ENCODE data around the gene EIF4EBP3. TPM values are rescaled to one million over a fixed set of nuclear protein-coding genes. Genes with fewer than 3 reads are reported as not detected.

EIF4EBP3 gene
- total and polyA plus RNA-seq, 2 experiments from 2014 or later = 0.54 to 14.5 TPM

- Histone ChIP-seq H3K4me2 (ENCODE audit: unreplicated experiment) (no peak overlapping the region), H3F3A (ENCODE audit: insufficient read depth) (0 out of 2 replicates have a peak, but pooled peaks cover 7% of the 10 kb centered on the region), H3K36me3 (ENCODE audit: low read depth) (peaks cover 8% of the 10 kb centered on the region; the same call in 1 of the 2 replicates), H3K4me1 (ENCODE audit: insufficient read depth) (peaks cover 8% of the 10 kb centered on the region), H2AFZ (no peak overlapping the region), H3K9ac (no peak overlapping the region), H3K9me3 (ENCODE audit: low read depth) (no peaks in the 10 kb centered on the region), H3K79me2 (ENCODE audit: insufficient read depth) (peaks cover 38% of the 10 kb centered on the region), H3K9me2 (ENCODE audit: insufficient read depth) (no peaks in the 10 kb centered on the region), H4K20me1 (ENCODE audit: insufficient read depth) (no peaks in the 10 kb centered on the region), H3K4me3 (no peak overlapping the region), H3K27me3 (replicated peaks; ENCODE audit: insufficient read depth) (no peaks in the 10 kb centered on the region), H3K27ac (no peak overlapping the region)
- no peak for DNase-seq
- in situ Hi-C loops (cut with MboI) = no loop called here
- TF ChIP-seq EZH2phosphoT487 (IDR thresholded peaks at IDR 0.05; ENCODE audit: insufficient read depth, low read depth) (no peak), EZH2 (IDR thresholded peaks at IDR 0.05; ENCODE audit: insufficient read depth, poor library complexity, severe bottlenecking) (no peak)
- WGBS, 2 experiments (ENCODE audit: low coverage in 1 of 2, low lambda C conversion rate in 2 of 2, missing lambda C conversion rate in 2 of 2) = 95 to 100% methylated on average over 1 of the region's 1 CpG
Observed at GRCh38 chr5:140570488-140570887, 23.0 kb downstream of the EIF4EBP3 start.

DNA sequence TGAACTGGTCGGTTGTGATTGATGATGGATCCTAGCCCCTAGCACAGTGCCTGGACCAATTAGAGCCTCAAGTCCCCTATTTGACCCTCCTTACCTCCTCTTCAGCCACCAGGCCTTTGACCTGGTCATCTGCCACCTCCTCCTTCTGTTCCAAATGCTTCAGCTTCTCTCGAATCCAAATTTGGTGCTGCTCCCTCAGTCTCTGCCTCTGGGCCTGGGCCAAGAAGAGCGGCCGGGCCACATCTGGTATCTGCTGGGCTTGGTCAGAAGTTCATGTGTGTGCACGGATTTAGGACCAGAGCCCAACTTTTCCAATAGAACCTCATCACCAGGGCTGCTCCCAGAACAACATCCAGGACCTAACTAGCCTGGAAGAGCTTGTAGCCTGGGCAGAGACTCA, 23.6 kb downstream of the EIF4EBP3 start:
- no peaks in the 10 kb centered on the region for H3K9me3 ChIP-seq (ENCODE audit: low read depth)
- DNase-seq = no peak

GRCh38 chr5:140573683-140574082, 26.2 kb downstream of the EIF4EBP3 start:
- Histone ChIP-seq H3K36me3 (ENCODE audit: low read depth) (no peaks in the 10 kb centered on the region), H3K27ac (no peak overlapping the region), H3K4me3 (no peak overlapping the region), H3K4me2 (ENCODE audit: unreplicated experiment) (no peak overlapping the region), H2AFZ (no peak overlapping the region), H3F3A (ENCODE audit: insufficient read depth) (no peaks in the 10 kb centered on the region), H3K79me2 (ENCODE audit: insufficient read depth) (peaks cover 6% of the 10 kb centered on the region; the same call in 1 of the 2 replicates), H3K9ac (no peak overlapping the region), H3K4me1 (ENCODE audit: insufficient read depth) (no peaks in the 10 kb centered on the region), H4K20me1 (ENCODE audit: insufficient read depth) (no peaks in the 10 kb centered on the region), H3K9me3 (ENCODE audit: low read depth) (no peaks in the 10 kb centered on the region), H3K9me2 (ENCODE audit: insufficient read depth) (no peaks in the 10 kb centered on the region), H3K27me3 (replicated peaks; ENCODE audit: insufficient read depth) (no peaks in the 10 kb centered on the region)
- in situ Hi-C loops (cut with MboI) = no loop called here
- DNase-seq = no peak
- 88 to 94% methylated on average over 7 of the region's 7 CpGs for WGBS, 2 experiments (ENCODE audit: low coverage in 1 of 2, low lambda C conversion rate in 2 of 2, missing lambda C conversion rate in 2 of 2)
- TF ChIP-seq EZH2 (IDR thresholded peaks at IDR 0.05; ENCODE audit: insufficient read depth, poor library complexity, severe bottlenecking) (no peak), EZH2phosphoT487 (IDR thresholded peaks at IDR 0.05; ENCODE audit: insufficient read depth, low read depth) (no peak)

More for the DNA sequence above, 23.6 kb downstream of the EIF4EBP3 start:
- TF ChIP-seq EZH2phosphoT487 (IDR thresholded peaks at IDR 0.05; ENCODE audit: insufficient read depth, low read depth) (no peak), EZH2 (IDR thresholded peaks at IDR 0.05; ENCODE audit: insufficient read depth, poor library complexity, severe bottlenecking) (no peak)
- Histone ChIP-seq H3K9ac (no peak overlapping the region), H3K27ac (no peak overlapping the region), H3K36me3 (ENCODE audit: low read depth) (peaks cover 8% of the 10 kb centered on the region; the same call in 1 of the 2 replicates), H3K79me2 (ENCODE audit: insufficient read depth) (peaks cover 32% of the 10 kb centered on the region), H3K4me2 (ENCODE audit: unreplicated experiment) (no peak overlapping the region), H4K20me1 (ENCODE audit: insufficient read depth) (no peaks in the 10 kb centered on the region), H3F3A (ENCODE audit: insufficient read depth) (0 out of 2 replicates have a peak, but pooled peaks cover 1% of the 10 kb centered on the region), H3K9me2 (ENCODE audit: insufficient read depth) (no peaks in the 10 kb centered on the region), H2AFZ (no peak overlapping the region), H3K4me3 (no peak overlapping the region), H3K4me1 (ENCODE audit: insufficient read depth) (peaks cover 2% of the 10 kb centered on the region; the same call in 1 of the 2 replicates), H3K27me3 (replicated peaks; ENCODE audit: insufficient read depth) (no peaks in the 10 kb centered on the region)
- in situ Hi-C loops (cut with MboI) = no loop called here
- 30 to 33% methylated on average over 5 of the region's 5 CpGs for WGBS, 2 experiments (ENCODE audit: low coverage in 1 of 2, low lambda C conversion rate in 2 of 2, missing lambda C conversion rate in 2 of 2)

GRCh38 chr5:140574165-140574564, 26.7 kb downstream of the EIF4EBP3 start:
- TF ChIP-seq EZH2 (IDR thresholded peaks at IDR 0.05; ENCODE audit: insufficient read depth, poor library complexity, severe bottlenecking) (no peak), EZH2phosphoT487 (IDR thresholded peaks at IDR 0.05; ENCODE audit: insufficient read depth, low read depth) (no peak)

More at GRCh38 chr5:140574165-140574564, 26.7 kb downstream of the EIF4EBP3 start:
- H3K27ac ChIP-seq = no peak overlapping the region
- 43 to 44% methylated on average over 3 of the region's 3 CpGs for WGBS, 2 experiments (ENCODE audit: low coverage in 1 of 2, low lambda C conversion rate in 2 of 2, missing lambda C conversion rate in 2 of 2)
- H3K4me1 ChIP-seq (ENCODE audit: insufficient read depth) = no peaks in the 10 kb centered on the region
- no peaks in the 10 kb centered on the region for H3K27me3 ChIP-seq (replicated peaks; ENCODE audit: insufficient read depth)
- H3K4me2 ChIP-seq (ENCODE audit: unreplicated experiment) = no peak overlapping the region
- H3F3A ChIP-seq (ENCODE audit: insufficient read depth) = no peaks in the 10 kb centered on the region
- no peak for DNase-seq
- H3K36me3 ChIP-seq (ENCODE audit: low read depth) = no peaks in the 10 kb centered on the region
- H3K9me3 ChIP-seq (ENCODE audit: low read depth) = no peaks in the 10 kb centered on the region
- H4K20me1 ChIP-seq (ENCODE audit: insufficient read depth) = no peaks in the 10 kb centered on the region
- H2AFZ ChIP-seq = no peak overlapping the region
- in situ Hi-C loops (cut with MboI) = no loop called here
- H3K4me3 ChIP-seq = no peak overlapping the region
- 0 out of 2 replicates have a peak, but pooled peaks cover 2% of the 10 kb centered on the region for H3K79me2 ChIP-seq (ENCODE audit: insufficient read depth)
- H3K9me2 ChIP-seq (ENCODE audit: insufficient read depth) = no peaks in the 10 kb centered on the region
- no peak overlapping the region for H3K9ac ChIP-seq

Measured in GM23248 (cell line).